Activated T-helper 2 cell treated with anti-CD3 and anti-CD28 coated beads, Interferon-gamma antibody, Interleukin-2, Interleukin-4, amounts not matched to agents 10 μg/mL and 5 μg/mL and 100 μg/mL, durations not matched to agents 14 hours and 24 hours and 36 hours (primary cell): ENCODE data around the gene FBXO41. TPM values are rescaled to one million over a fixed set of nuclear protein-coding genes. Genes with fewer than 3 reads are reported as not detected.

Experiments
- DNase-seq: peaks from one replicate; pipeline ENCODE4 v3.0.0; 2021; ENCODE audit warnings: low spot score
- H3K27ac Mint-ChIP-seq: one replicate; pipeline ENCODE4 v1.8.0; 2021; ENCODE audit warnings: mixed read lengths
- H3K27me3 Mint-ChIP-seq: one replicate; pipeline ENCODE4 v1.8.0; 2021; ENCODE audit warnings: low read depth, mixed read lengths
- H3K36me3 Mint-ChIP-seq: one replicate; pipeline ENCODE4 v1.8.0; 2021; ENCODE audit warnings: low read depth, mixed read lengths
- H3K4me1 Mint-ChIP-seq: one replicate; pipeline ENCODE4 v1.8.0; 2021; ENCODE audit warnings: low read depth, mixed read lengths
- H3K4me3 Mint-ChIP-seq: one replicate; pipeline ENCODE4 v1.8.0; 2021; ENCODE audit warnings: low read depth, mild to moderate bottlenecking, moderate library complexity, mixed read lengths
- H3K9me3 Mint-ChIP-seq: one replicate; pipeline ENCODE4 v1.8.0; 2021; ENCODE audit warnings: mixed read lengths
- intact Hi-C: fragments of 100-400 bp; cut with micrococcal nuclease; formaldehyde crosslinking; loops from one replicate; pipeline ENCODE4 v1.15.1; 2023
- total RNA-seq: library from RNA; stranded (reverse); gene quantifications from 2 replicates; pipeline ENCODE4 v1.2.3, GENCODE V29; 2022

Gene FBXO41
- total RNA-seq, 1 donor from 2014 or later, result 25.7 TPM

GRCh38 chr2:73243884-73244570, 40.3 kb downstream of the FBXO41 start:
- Mint-ChIP-seq H3K9me3 (no peaks in the 10 kb centered on the region), H3K4me1 (peaks cover 17% of the 10 kb centered on the region), H3K4me3 (no peak overlapping the region), H3K27ac (no peak overlapping the region), H3K27me3 (no peaks in the 10 kb centered on the region), H3K36me3 (peaks cover 76% of the 10 kb centered on the region)
- no peak for DNase-seq
- intact Hi-C loops, result no loop called here

GRCh38 chr2:73239776-73240175, 44.5 kb downstream of the FBXO41 start:
- Mint-ChIP-seq H3K4me3 (no peak overlapping the region), H3K4me1 (peaks cover 34% of the 10 kb centered on the region), H3K27me3 (no peaks in the 10 kb centered on the region), H3K9me3 (no peaks in the 10 kb centered on the region), H3K27ac (no peak overlapping the region), H3K36me3 (peaks cover 68% of the 10 kb centered on the region)
- no peak for DNase-seq
- intact Hi-C loops, result loop anchor here (10.0 kb wide), 1 partner anchor 1215 kb away; the partner anchor contains the start of genes INO80B and WBP1

GRCh38 chr2:73238976-73239375, 45.3 kb downstream of the FBXO41 start:
- Mint-ChIP-seq H3K9me3 (no peaks in the 10 kb centered on the region), H3K4me1 (peaks cover 29% of the 10 kb centered on the region), H3K27me3 (no peaks in the 10 kb centered on the region), H3K27ac (no peak overlapping the region), H3K4me3 (no peak overlapping the region), H3K36me3 (peaks cover 63% of the 10 kb centered on the region)
- no peak for DNase-seq
- intact Hi-C loops, result loop anchor here (10.0 kb wide), 1 partner anchor 1216 kb away; the partner anchor contains the start of genes INO80B and WBP1

DNA sequence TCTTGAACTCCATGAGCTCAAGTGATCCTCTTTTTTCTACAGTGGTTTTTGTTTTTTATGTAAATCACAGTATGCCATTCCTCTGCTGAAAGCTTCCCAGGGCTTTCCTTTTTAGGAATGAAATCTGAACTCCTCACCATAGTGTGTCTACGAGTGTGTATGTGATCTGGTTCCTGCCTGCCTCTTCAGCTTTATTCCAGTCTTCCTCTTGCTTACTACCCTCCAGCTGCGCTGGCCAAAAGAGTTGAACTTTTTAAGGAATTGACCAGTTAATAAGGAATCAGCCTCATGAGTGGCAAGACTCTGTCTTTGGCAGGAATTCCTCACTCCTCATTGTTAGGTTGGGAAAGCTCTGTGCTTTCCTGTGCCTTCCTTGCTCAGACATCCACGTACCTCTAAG, 46.1 kb downstream of the FBXO41 start:
- DNase-seq, result no peak
- Mint-ChIP-seq H3K4me3 (no peak overlapping the region), H3K9me3 (no peaks in the 10 kb centered on the region), H3K4me1 (peaks cover 29% of the 10 kb centered on the region), H3K36me3 (peaks cover 56% of the 10 kb centered on the region), H3K27me3 (no peaks in the 10 kb centered on the region), H3K27ac (no peak overlapping the region)
- intact Hi-C loops, result loop anchor here (10.0 kb wide), 1 partner anchor 1217 kb away; the partner anchor contains the start of genes INO80B and WBP1

DNA sequence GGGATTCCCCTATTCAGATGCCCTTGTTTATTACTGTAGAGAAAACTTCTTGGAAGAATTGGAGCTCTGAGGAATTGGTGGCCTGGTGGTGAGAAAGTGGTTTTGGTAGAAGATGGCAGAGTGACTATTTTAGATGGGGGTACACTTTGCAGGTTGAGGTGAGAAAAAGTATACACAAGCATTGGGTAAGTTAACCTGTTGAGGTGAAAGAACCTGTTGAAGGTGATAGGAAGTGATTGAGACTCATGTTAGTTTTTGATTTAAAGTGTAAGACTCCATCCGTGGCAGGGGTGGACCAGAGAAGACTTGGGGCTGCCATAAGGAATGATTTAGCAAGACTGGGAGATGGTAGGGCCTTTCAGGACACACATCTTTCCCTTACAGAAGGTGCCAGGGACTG, 47.1 kb downstream of the FBXO41 start:
- peaks cover 52% of the 10 kb centered on the region for H3K36me3 Mint-ChIP-seq
- H3K4me3 Mint-ChIP-seq, result no peak overlapping the region
- intact Hi-C loops, result loop anchor here (10.0 kb wide), 1 partner anchor 1218 kb away; the partner anchor contains the start of genes INO80B and WBP1
- no peaks in the 10 kb centered on the region for H3K27me3 Mint-ChIP-seq
- peaks cover 31% of the 10 kb centered on the region for H3K4me1 Mint-ChIP-seq
- H3K27ac Mint-ChIP-seq, result no peak overlapping the region
- no peaks in the 10 kb centered on the region for H3K9me3 Mint-ChIP-seq
- no peak for DNase-seq

DNA sequence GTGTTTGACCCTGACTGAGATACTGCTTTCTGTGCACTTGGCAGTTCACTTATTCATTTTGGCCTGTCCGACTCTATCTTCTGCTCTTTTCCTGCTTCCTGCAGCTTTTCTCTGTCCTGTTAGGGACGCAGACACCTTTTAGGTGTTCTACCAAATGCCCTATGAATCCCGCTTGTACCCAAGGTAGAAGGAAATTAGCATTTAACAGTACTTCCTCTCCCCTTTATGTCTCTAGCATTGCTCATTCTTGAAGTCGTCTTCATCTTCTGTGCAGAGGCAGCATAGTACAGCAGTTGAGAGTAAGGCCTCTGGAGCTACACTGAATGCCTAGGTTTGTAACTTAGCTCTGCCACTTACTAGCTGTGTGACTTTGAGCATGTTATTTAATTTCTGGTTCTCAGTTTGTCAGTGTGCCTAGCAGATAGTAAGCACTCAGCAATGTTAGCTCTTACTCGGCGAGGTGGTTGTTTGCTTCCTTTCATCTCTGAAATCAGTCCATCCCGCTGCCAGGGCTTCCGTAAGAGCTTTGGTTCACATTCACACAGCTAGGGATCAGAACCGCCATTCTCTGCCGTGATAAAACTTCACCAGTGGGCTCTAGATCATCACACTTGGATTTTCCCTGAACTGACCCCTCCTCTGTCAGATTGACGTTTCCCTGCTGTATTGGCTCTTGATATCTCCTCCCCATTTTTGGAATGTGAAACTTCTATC, 48.8 kb downstream of the FBXO41 start:
- H3K9me3 Mint-ChIP-seq, result no peaks in the 10 kb centered on the region
- DNase-seq, result no peak
- peak overlapping the region; percentile 92 for H3K27ac Mint-ChIP-seq
- peaks cover 31% of the 10 kb centered on the region for H3K4me1 Mint-ChIP-seq
- H3K36me3 Mint-ChIP-seq, result peaks cover 44% of the 10 kb centered on the region
- H3K27me3 Mint-ChIP-seq, result no peaks in the 10 kb centered on the region
- peak overlapping the region; percentile 96 for H3K4me3 Mint-ChIP-seq
- intact Hi-C loops, result loop anchor here (2.0 to 10.0 kb wide), 4 partner anchors 33 to 1219 kb away; partner anchors contain the start of genes INO80B, TPRKB and WBP1

GRCh38 chr2:73233932-73234832, 50.1 kb downstream of the FBXO41 start, which contains the start of gene CCT7:
Gene CCT7 (plus strand): TSS chr2:73234308. CDS start chr2:73234379, 71 bp downstream.
- Mint-ChIP-seq H3K4me1 (peaks cover 31% of the 10 kb centered on the region), H3K27me3 (no peaks in the 10 kb centered on the region), H3K9me3 (no peaks in the 10 kb centered on the region), H3K4me3 (peak within 1 kb of the TSS; percentile 96), H3K36me3 (peaks cover 34% of the 10 kb centered on the region), H3K27ac (peak within 1 kb of the TSS; percentile 92)
- intact Hi-C loops, result loop anchor here (1.0 to 10.0 kb wide), 8 partner anchors 20 to 1221 kb away; partner anchors contain the start of genes ALMS1, EGR4, INO80B and SFXN5
- DNase-seq, result peak; percentile 84

DNA sequence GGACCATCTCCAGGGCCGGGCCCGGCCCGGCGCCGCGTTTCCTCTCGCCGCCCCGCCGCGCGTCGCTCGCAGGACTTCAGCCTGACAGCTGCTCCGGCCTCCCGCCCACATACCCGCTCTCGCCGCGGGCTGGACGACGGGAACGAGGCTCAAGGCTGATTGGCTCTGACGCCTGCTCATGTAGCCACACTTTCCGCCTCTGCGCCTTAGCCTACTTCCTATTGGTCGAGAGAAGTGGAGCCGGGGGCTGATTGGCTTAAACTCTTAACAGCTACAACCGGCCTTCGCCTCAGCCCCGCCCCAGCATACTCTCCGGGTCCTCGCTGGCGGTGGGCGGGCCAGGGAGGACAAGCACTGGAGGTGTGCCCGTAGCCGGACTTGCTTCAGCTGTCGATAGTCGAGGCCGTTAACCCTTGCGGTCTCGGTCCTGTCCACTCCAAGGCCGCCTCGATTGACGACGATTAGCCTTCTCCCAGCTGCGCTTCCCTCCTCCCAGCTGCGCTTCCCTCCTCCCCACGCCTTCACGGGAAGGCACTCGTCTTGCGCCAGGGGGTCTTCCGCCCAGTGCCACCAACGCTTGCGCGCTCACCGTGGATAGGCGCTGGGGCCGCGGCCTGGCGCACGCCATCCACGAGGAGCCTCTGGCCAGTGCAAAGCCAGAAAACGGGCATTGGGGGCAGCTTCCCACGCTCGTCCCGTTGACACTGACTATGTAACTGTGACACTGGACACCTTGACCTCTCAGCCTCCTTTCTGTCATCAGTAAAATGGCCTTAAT, 50.9 kb downstream of the FBXO41 start, which contains the start of gene PRADC1:
Gene PRADC1 (minus strand): TSS at position 86 of the 778 bp plus-strand sequence. CDS start 79 bp downstream, at position 7.
- no peaks in the 10 kb centered on the region for H3K27me3 Mint-ChIP-seq
- H3K9me3 Mint-ChIP-seq, result no peaks in the 10 kb centered on the region
- H3K4me1 Mint-ChIP-seq, result peaks cover 31% of the 10 kb centered on the region
- peaks cover 32% of the 10 kb centered on the region for H3K36me3 Mint-ChIP-seq
- H3K27ac Mint-ChIP-seq, result peak within 1 kb of the TSS; percentile 92
- intact Hi-C loops, result loop anchor here (1.0 to 10.0 kb wide), 4 partner anchors 19 to 1221 kb away; partner anchors contain the start of genes ALMS1, INO80B, SFXN5 and SMYD5
- peak within 1 kb of the TSS; percentile 96 for H3K4me3 Mint-ChIP-seq
- DNase-seq, result peak; percentile 96

- H3K4me3 Mint-ChIP-seq, result peak overlapping the region; percentile 96
- H3K4me1 Mint-ChIP-seq, result peaks cover 28% of the 10 kb centered on the region
- no peaks in the 10 kb centered on the region for H3K9me3 Mint-ChIP-seq
- intact Hi-C loops, result loop anchor here (1.0 to 10.0 kb wide), 4 partner anchors 18 to 1222 kb away; partner anchors contain the start of genes ALMS1, INO80B, SFXN5 and SMYD5
- DNase-seq, result peak; percentile 17
- no peaks in the 10 kb centered on the region for H3K27me3 Mint-ChIP-seq
- peak overlapping the region; percentile 92 for H3K27ac Mint-ChIP-seq
- H3K36me3 Mint-ChIP-seq, result peaks cover 28% of the 10 kb centered on the region
Measured at GRCh38 chr2:73232403-73233153, 51.7 kb downstream of the FBXO41 start.

DNA sequence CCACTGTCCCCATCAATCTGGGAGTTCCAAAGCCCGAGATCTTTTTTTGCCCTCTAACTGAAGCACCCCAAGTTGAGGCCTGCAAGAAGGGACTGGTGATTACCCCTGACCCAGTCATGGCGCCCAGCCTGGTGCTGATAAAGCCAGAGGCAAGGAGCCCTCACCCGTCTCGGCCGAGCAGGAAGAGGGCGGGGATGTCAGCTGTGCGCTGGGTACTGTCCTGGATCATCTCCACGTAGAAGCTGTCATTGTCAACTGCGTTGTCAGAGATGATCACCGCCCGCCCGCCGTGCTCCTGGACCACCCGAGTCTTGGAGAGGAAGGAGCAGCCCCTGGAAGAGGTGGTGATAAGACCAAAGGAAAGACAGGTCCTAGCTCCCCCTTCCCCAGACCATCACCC, 55.6 kb downstream of the FBXO41 start:
- DNase-seq, result no peak
- peaks cover 7% of the 10 kb centered on the region for H3K4me1 Mint-ChIP-seq
- intact Hi-C loops, result no loop called here
- no peaks in the 10 kb centered on the region for H3K27me3 Mint-ChIP-seq
- no peaks in the 10 kb centered on the region for H3K9me3 Mint-ChIP-seq
- peaks cover 10% of the 10 kb centered on the region for H3K36me3 Mint-ChIP-seq
- H3K27ac Mint-ChIP-seq, result no peak overlapping the region
- no peak overlapping the region for H3K4me3 Mint-ChIP-seq

DNA sequence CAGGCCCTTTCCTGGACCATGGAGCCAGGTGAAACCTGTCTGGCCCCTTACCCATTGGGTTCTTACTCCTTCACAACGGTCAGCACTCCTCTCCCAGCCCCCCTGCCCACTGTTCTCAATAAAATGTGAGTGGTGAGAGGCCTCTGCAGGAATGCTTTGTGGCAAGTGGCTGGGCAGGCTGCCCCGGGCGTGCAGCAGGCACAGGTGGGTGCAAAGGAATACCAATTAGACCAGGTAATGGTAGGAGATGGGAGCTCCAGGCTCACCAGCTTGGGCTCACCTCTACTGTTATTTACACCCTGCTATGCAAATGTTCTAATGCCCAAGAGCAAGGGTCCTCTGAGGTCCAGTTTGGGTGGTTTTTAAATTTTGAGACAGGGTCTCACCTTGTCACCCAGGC, 57.2 kb downstream of the FBXO41 start:
- intact Hi-C loops, result no loop called here
- no peaks in the 10 kb centered on the region for H3K9me3 Mint-ChIP-seq
- peaks cover 12% of the 10 kb centered on the region for H3K36me3 Mint-ChIP-seq
- no peak overlapping the region for H3K27ac Mint-ChIP-seq
- peaks cover 2% of the 10 kb centered on the region for H3K4me1 Mint-ChIP-seq
- H3K4me3 Mint-ChIP-seq, result no peak overlapping the region
- H3K27me3 Mint-ChIP-seq, result no peaks in the 10 kb centered on the region
- DNase-seq, result no peak
